Transverse colon (tissue), 4 donors: Measurements from ENCODE around the gene IDI1. TPM values are rescaled to one million over a fixed set of nuclear protein-coding genes. Genes with fewer than 3 reads are reported as not detected.

Source experiments
- DNase-seq: peaks from one replicate; pipeline ENCODE4 v3.0.0-alpha.2; 2019
- H3K27ac ChIP-seq, 4 donors: fragments of 200-600 bp; sonication (generic); 2 replicates each; pipeline ENCODE4 v1.5.1; 2016 to 2018; ENCODE audit warnings: inconsistent platforms in 4 of 4
- H3K27me3 ChIP-seq: fragments of 200-600 bp; sonication (generic); 2 replicates; pipeline ENCODE4 v1.5.1; 2017; ENCODE audit warnings: inconsistent platforms
- H3K36me3 ChIP-seq, 4 donors: fragments of 200-600 bp; sonication (generic); 2 replicates each; pipeline ENCODE4 v1.5.1; 2017 to 2019; ENCODE audit warnings: inconsistent platforms in 4 of 4
- H3K4me1 ChIP-seq, 4 donors: fragments of 200-600 bp; sonication (generic); 2 replicates each; pipeline ENCODE4 v1.5.1; 2017 to 2020; ENCODE audit warnings: inconsistent platforms in 4 of 4
- H3K4me3 ChIP-seq, 4 donors: fragments of 200-600 bp; sonication (generic); 1 replicate in 1 of 4; 2 replicates in 3 of 4; pipeline versions ENCODE4 v1.5.1 to v1.6.1; 2017 to 2019; ENCODE audit warnings: inconsistent platforms in 4 of 4
- H3K9me3 ChIP-seq, 2 donors: fragments of 200-600 bp; sonication (generic); 2 replicates each; pipeline ENCODE4 v1.5.1; 2017 to 2019; ENCODE audit warnings: inconsistent platforms in 2 of 2
- CTCF ChIP-seq, 5 experiments: fragments of 200-600 bp in 3 of 5; fragments of 450-650 bp in 2 of 5; sonication (generic) in 3 of 5; IDR thresholded peaks; 1 replicate in 2 of 5; 2 replicates in 3 of 5; pipeline ENCODE4 v1.5.1; 2016 to 2017; ENCODE audit warnings: antibody characterized with exemption in 5 of 5, inconsistent platforms in 3 of 5, mild to moderate bottlenecking in 2 of 5, moderate library complexity in 1 of 5
- EP300 ChIP-seq: sonication (generic); formaldehyde crosslinking; IDR thresholded peaks from one replicate; pipeline ENCODE4 v1.6.1; 2017; ENCODE audit warnings: antibody characterized with exemption, low read depth
- POLR2A ChIP-seq: fragments of 450-650 bp; IDR thresholded peaks from one replicate; pipeline ENCODE4 v1.6.1; 2016; ENCODE audit warnings: antibody characterized with exemption, mild to moderate bottlenecking, moderate library complexity
- POLR2AphosphoS5 ChIP-seq, 3 donors: sonication (generic); formaldehyde crosslinking; IDR thresholded peaks; one replicate each; pipeline ENCODE4 v1.6.1; 2016; ENCODE audit warnings: antibody characterized with exemption in 3 of 3
- WGBS, 2 donors: methylation state at CpG; one replicate each; pipeline ENCODE4 v1.1.5; 2018; ENCODE audit warnings: low coverage in 1 of 2; 5-methylcytosine and 5-hydroxymethylcytosine counted together
- in situ Hi-C, 4 donors: fragments of 200-750 bp; cut with MboI; loops; one replicate each; pipeline versions ENCODE4 v1.15.0 to v1.15.1; 2017; ENCODE audit warnings: low sequenced_read_pairs in 3 of 4, low pct_ligation_motif_present in 1 of 4, low pct_unique_long_range_greater_than_20kb in 1 of 4
- intact Hi-C: fragments of 100-400 bp; cut with DNase I; formaldehyde crosslinking; loops from one replicate; pipeline ENCODE4 v1.15.1; 2023; ENCODE audit warnings: low total_unique reads
- total RNA-seq, 4 donors: library from RNA; depleted of rRNA; stranded (reverse); fragments of >200 nt; gene quantifications; one replicate each; pipeline ENCODE4 v1.1.0, GENCODE V29; 2016

IDI1 gene
- 10 to 100 TPM; 31.1 to 81.5 (median 57.1) TPM for total RNA-seq

GRCh38 chr10:1048732-1049424 is at the start of gene IDI1:
TSS of gene IDI1 (minus strand) at chr10:1049119. CDS start at chr10:1049003, 116 bp downstream.
- peaks cover 11 to 41% (median 23%) of the 10 kb centered on the region in 4 donors for H3K4me1 ChIP-seq

GRCh38 chr10:1097436-1097835 is 48.5 kb upstream of the IDI1 start:
- TF ChIP-seq POLR2A (no peak), CTCF (IDR thresholded peaks at IDR 0.05) (no peak), EP300 (no peak)
- no peak overlapping the region for H3K4me3 ChIP-seq
- H3K36me3 ChIP-seq: peaks cover 0 to 34% (median 13%) of the 10 kb centered on the region in 4 donors
- no peaks in the 10 kb centered on the region for H3K27me3 ChIP-seq
- no peak for DNase-seq
- intact Hi-C loops (no loop called here), in situ Hi-C loops (no loop called here)
- H3K27ac ChIP-seq: no peak overlapping the region
- H3K9me3 ChIP-seq: no peaks in the 10 kb centered on the region
- 89% methylated on average over 6 of the region's 6 CpGs; no CpG with 5 or more reads in 1 of the 2 donors for WGBS, 2 donors
- H3K4me1 ChIP-seq: no peaks in the 10 kb centered on the region

More at GRCh38 chr10:1048732-1049424, at the start of gene IDI1:
- intact Hi-C loops: no loop called here
- DNase-seq: peak; percentile 97
- 1% methylated on average over 68 of the region's 83 CpGs; no CpG with 5 or more reads in 1 of the 2 donors for WGBS, 2 donors
- H3K4me3 ChIP-seq: peak within 1 kb of the TSS; percentile 57 to 82 (median 73)
- TF ChIP-seq EP300 (no peak), POLR2A (peak; percentile 97), POLR2AphosphoS5 (IDR thresholded peaks at IDR 0.05) (peak; percentile 94 to 98 (median 94)), CTCF (IDR thresholded peaks at IDR 0.05) (peak in 1 of 5 experiments; percentile 25)
- H3K27ac ChIP-seq: peak within 1 kb of the TSS; percentile 98 to 100 (median 99)
- H3K9me3 ChIP-seq: no peaks in the 10 kb centered on the region
- in situ Hi-C loops: loop anchor here in 1 of 4 donors (10.0 kb wide), 1 partner anchor 64 kb away; the partner anchor contains the start of gene GTPBP4
- H3K36me3 ChIP-seq: no peaks in the 10 kb centered on the region
- H3K27me3 ChIP-seq: no peaks in the 10 kb centered on the region

- 96 to 98% methylated on average over 20 to 27 of the region's 27 CpGs for WGBS, 2 donors
Measured at GRCh38 chr10:1096287-1096889, 47.5 kb upstream of the IDI1 start.

More at GRCh38 chr10:1096287-1096889, 47.5 kb upstream of the IDI1 start:
- Histone ChIP-seq H3K4me1 (no peaks in the 10 kb centered on the region), H3K4me3 (no peak overlapping the region), H3K9me3 (no peaks in the 10 kb centered on the region), H3K27ac (no peak overlapping the region), H3K27me3 (no peaks in the 10 kb centered on the region), H3K36me3 (peaks cover 0 to 36% (median 13%) of the 10 kb centered on the region in 4 donors)
- in situ Hi-C loops: no loop called here
- no peak for DNase-seq
- intact Hi-C loops: no loop called here
- TF ChIP-seq EP300 (no peak), POLR2A (no peak), POLR2AphosphoS5 (IDR thresholded peaks at IDR 0.05) (no peak), CTCF (IDR thresholded peaks at IDR 0.05) (no peak)
